Activated CD8-positive, alpha-beta T cell treated with anti-CD3 and anti-CD28 coated beads for 36 hours (primary cell): ENCODE data around the gene ABCD3. TPM values are rescaled to one million over a fixed set of nuclear protein-coding genes. Genes with fewer than 3 reads are reported as not detected.
"Not testable (repeated sequence)": the region's sequence is repeated elsewhere in the genome, so short reads cannot be mapped to it uniquely, and the experiment has no call there.

ENCODE experiments used
- ATAC-seq: fragments of 200-7000 bp; cut with Tn5 transposase; one replicate; pipeline ENCODE4 v1.10.0; 2021; ENCODE audit warnings: mild to moderate bottlenecking, moderate library complexity
- CTCF ChIA-PET: fragments of 350-600 bp; sonication (Branson Sonifier 250); formaldehyde crosslinking; loops from one replicate; lab custom pipeline; 2021; ENCODE audit warnings: antibody characterized with exemption; lab: Charles Lee
- POLR2A ChIA-PET: fragments of 350-600 bp; sonication (Branson Sonifier 250); formaldehyde crosslinking; loops from one replicate; lab custom pipeline; 2021; ENCODE audit warnings: antibody characterized with exemption; lab: Charles Lee
- DNase-seq: peaks from one replicate; pipeline ENCODE4 v3.0.0-alpha.2; 2020
- H3K27ac Mint-ChIP-seq: one replicate; pipeline ENCODE4 v1.8.0; 2021; ENCODE audit warnings: mild to moderate bottlenecking, mixed read lengths
- H3K27me3 Mint-ChIP-seq: one replicate; pipeline ENCODE4 v1.8.0; 2021; ENCODE audit warnings: mixed read lengths
- H3K36me3 Mint-ChIP-seq: one replicate; pipeline ENCODE4 v1.8.0; 2021; ENCODE audit warnings: low read depth, mixed read lengths
- H3K4me1 Mint-ChIP-seq: one replicate; pipeline ENCODE4 v1.8.0; 2021; ENCODE audit warnings: low read depth, mixed read lengths
- H3K4me3 Mint-ChIP-seq: one replicate; pipeline ENCODE4 v1.8.0; 2021; ENCODE audit warnings: mild to moderate bottlenecking, moderate library complexity, mixed read lengths
- H3K9me3 Mint-ChIP-seq: one replicate; pipeline ENCODE4 v1.8.0; 2021; ENCODE audit warnings: mixed read lengths
- intact Hi-C: fragments of 100-400 bp; cut with micrococcal nuclease; formaldehyde crosslinking; loops from one replicate; pipeline ENCODE4 v1.10.0; 2022
- total RNA-seq, 2 experiments: library from RNA; stranded (reverse); gene quantifications; one replicate each; pipeline ENCODE4 v1.2.3, GENCODE V29; 2021
- TF ChIP-seq, protein P1 (sequence below): fragments of 200-600 bp; IDR thresholded peaks from one replicate; pipeline ENCODE4 v1.8.0; 2022; ENCODE audit warnings: antibody characterized with exemption, mild to moderate bottlenecking

The ABCD3 gene
- 10 to 100 TPM; 31.3 to 31.9 TPM for total RNA-seq

DNA sequence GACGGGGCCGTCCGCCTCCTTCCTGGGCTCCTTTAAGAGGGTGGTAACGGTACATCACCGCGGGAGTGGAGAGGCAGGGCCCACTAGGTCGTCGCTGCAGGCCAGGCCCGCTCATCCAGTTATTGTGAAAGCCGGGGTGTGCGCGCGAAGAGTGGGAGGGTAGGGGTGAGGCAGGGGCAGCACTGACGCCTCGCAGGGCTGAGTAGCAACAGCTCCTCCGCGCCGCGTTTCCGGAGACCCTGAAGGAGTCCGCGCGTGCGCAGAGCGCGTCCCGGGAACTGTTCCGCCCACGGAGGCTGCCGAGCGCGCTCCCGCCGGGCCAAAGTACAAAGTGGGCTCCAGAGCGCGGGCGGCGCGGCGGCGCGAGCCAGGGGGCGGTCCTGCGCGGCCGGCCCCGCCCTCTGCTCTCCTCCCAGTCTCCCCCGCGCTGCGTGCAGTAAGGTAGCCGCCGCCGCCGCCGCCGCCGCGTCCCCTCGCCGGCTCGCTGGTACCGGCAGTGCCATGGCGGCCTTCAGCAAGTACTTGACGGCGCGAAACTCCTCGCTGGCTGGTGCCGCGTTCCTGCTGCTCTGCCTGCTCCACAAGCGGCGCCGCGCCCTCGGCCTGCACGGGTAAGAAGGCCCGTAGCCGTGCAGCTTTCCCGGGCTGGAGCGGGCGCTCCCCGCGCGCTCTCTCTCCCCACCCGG is at the start of gene ABCD3:
ABCD3 (plus strand) TSS at position 412 of the 686 bp plus-strand sequence; CDS start at position 502, 90 bp downstream.
- H3K4me3 Mint-ChIP-seq, result no peak within 1 kb of the TSS
- H3K4me1 Mint-ChIP-seq, result peaks cover 34% of the 10 kb centered on the region
- H3K9me3 Mint-ChIP-seq, result no peaks in the 10 kb centered on the region
- POLR2A ChIA-PET, result interaction anchor here (1.1 to 1.3 kb wide), 2 partner anchors 31 to 34 kb away, joined by 3 to 4 read pairs; no protein-coding TSS in a partner anchor
- H3K36me3 Mint-ChIP-seq, result no peaks in the 10 kb centered on the region
- no peaks in the 10 kb centered on the region for H3K27me3 Mint-ChIP-seq
- TF ChIP-seq, protein P1, sequence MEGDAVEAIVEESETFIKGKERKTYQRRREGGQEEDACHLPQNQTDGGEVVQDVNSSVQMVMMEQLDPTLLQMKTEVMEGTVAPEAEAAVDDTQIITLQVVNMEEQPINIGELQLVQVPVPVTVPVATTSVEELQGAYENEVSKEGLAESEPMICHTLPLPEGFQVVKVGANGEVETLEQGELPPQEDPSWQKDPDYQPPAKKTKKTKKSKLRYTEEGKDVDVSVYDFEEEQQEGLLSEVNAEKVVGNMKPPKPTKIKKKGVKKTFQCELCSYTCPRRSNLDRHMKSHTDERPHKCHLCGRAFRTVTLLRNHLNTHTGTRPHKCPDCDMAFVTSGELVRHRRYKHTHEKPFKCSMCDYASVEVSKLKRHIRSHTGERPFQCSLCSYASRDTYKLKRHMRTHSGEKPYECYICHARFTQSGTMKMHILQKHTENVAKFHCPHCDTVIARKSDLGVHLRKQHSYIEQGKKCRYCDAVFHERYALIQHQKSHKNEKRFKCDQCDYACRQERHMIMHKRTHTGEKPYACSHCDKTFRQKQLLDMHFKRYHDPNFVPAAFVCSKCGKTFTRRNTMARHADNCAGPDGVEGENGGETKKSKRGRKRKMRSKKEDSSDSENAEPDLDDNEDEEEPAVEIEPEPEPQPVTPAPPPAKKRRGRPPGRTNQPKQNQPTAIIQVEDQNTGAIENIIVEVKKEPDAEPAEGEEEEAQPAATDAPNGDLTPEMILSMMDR, result no peak
- peak; percentile 97 for DNase-seq
- H3K27ac Mint-ChIP-seq, result peak within 1 kb of the TSS; percentile 73
- intact Hi-C loops, result no loop called here
- ATAC-seq, result peak; percentile 94
- CTCF ChIA-PET, result interaction anchor here (1.2 kb wide), 1 partner anchor 64 kb away, joined by 4 read pairs; no protein-coding TSS in a partner anchor

DNA sequence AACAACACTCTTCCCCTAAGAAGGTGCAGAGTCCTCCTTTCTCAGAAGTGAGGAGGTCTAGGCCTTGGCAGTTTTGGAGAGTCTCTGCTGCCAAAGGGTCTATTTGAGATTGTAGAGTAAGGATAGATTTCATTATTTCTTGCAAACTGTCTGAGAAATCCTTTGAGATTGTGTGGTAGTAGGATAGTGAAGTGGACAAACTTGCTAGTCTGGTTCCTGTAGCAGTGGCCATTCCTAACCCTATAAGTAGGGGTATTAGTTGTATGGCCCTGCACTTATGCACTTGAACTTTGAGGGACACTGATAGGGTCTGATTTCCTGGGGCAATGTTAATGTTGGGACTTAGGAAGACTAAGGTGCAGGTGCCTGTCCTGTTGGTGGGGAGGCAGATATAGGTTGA is 45.4 kb upstream of the ABCD3 start:
- H3K9me3 Mint-ChIP-seq, CTCF ChIA-PET, H3K36me3 Mint-ChIP-seq, H3K4me1 Mint-ChIP-seq, H3K27me3 Mint-ChIP-seq, H3K27ac Mint-ChIP-seq, H3K4me3 Mint-ChIP-seq, ATAC-seq, POLR2A ChIA-PET, intact Hi-C loops, DNase-seq: not testable (repeated sequence)

DNA sequence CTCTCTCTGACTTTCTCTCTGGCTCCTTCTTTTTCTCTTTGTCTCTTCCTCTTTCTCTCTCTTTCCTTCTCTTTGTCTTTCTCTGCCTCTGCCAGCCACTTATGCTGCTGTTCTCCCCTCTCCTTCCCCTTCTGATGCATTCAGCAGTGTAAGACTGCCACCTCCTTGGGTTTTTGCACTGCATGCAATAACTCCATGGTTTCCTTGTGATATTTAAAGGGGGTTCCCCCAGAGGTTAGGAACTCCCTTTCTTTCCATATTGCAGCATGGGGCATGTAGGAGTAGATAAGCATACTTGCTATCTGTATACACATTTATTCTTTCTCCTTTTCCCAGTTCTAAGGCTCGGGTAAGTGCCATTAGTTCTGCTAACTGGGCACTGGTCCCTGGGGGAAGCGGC is 44.9 kb upstream of the ABCD3 start:
- CTCF ChIA-PET, H3K4me1 Mint-ChIP-seq, H3K9me3 Mint-ChIP-seq, H3K36me3 Mint-ChIP-seq, ATAC-seq, H3K27ac Mint-ChIP-seq, H3K27me3 Mint-ChIP-seq, DNase-seq, POLR2A ChIA-PET, H3K4me3 Mint-ChIP-seq, intact Hi-C loops: not testable (repeated sequence)

DNA sequence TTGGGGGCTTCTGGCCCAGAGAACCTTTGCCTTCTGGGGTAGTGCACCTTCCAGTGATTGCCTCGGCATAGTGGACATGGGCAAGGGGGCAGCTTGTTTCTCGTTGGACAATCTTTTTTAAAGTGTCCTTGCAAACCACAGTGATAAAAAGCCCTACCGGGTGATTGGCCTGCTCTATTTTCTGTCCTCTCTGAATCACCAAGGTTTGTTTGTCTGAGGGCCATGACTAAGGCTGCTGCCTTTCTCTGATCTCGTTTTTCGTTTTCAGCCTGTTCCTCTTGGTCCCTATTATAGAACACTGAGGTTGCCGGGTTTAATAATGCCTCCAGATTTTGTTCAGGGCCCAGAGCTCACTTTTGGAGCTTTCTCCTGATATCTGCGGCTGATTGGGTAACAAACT is 42.5 kb upstream of the ABCD3 start:
- ChIA-PET POLR2A (interaction anchor here (0.6 kb wide), 1 partner anchor 42 kb away, joined by 4 read pairs; no protein-coding TSS in a partner anchor), CTCF (interaction anchor here (0.9 to 1.8 kb wide), 3 partner anchors 9 to 466 kb away, joined by 3 to 4 read pairs (median 3); partner anchors contain the start of gene GCLM)
- DNase-seq, ATAC-seq, H3K9me3 Mint-ChIP-seq, H3K27me3 Mint-ChIP-seq, H3K4me3 Mint-ChIP-seq, intact Hi-C loops, H3K4me1 Mint-ChIP-seq, H3K36me3 Mint-ChIP-seq, H3K27ac Mint-ChIP-seq: not testable (repeated sequence)

DNA sequence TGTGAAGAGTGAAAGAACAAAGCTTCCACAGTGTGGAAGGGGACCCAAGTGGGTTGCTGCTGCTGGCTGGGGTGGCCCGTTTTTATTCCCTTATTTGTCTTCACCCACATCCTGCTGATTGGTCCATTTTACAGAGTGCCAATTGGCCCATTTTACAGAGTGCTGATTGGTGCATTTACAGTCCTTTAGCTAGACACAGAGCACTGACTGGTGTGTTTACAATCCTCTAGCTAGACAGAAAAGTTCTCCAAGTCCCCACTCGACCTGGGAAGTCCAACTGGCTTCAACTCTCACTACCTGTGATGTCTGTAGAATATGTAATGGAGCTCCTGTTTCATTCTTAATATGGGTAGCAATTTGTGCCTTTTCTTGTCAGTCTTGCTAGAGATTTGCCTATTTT is 39.7 kb upstream of the ABCD3 start:
- POLR2A ChIA-PET, intact Hi-C loops, CTCF ChIA-PET, H3K4me1 Mint-ChIP-seq, ATAC-seq, H3K27me3 Mint-ChIP-seq, H3K4me3 Mint-ChIP-seq, H3K27ac Mint-ChIP-seq, DNase-seq, H3K36me3 Mint-ChIP-seq, H3K9me3 Mint-ChIP-seq: not testable (repeated sequence)

DNA sequence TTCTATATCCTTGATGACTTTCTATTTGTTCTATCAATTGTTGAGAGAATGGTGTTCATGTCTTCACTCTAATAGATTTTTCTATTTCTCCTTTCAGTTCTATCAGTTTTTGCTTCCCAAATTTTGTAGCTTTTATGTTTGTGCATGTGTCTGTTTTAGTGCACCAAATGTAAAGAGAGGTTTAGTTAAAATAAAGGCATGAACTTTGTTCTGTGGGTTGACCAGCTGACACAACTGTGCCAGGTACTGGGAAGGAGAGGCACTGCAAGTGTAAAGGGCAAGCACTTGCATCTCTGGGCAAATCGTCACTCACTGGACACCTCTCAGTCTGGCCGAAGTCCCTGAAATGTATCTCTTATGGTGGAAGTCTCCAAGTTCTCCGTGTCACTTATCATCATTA is 38.6 kb upstream of the ABCD3 start:
- DNase-seq (no peak), ATAC-seq (no peak)
- Mint-ChIP-seq H3K4me1 (peaks cover 12% of the 10 kb centered on the region), H3K4me3 (no peak overlapping the region), H3K36me3 (no peaks in the 10 kb centered on the region), H3K9me3 (no peaks in the 10 kb centered on the region), H3K27ac (no peak overlapping the region), H3K27me3 (peaks cover 3% of the 10 kb centered on the region)
- intact Hi-C loops, result no loop called here
- ChIA-PET POLR2A (no interaction called here), CTCF (no interaction called here)
- TF ChIP-seq, protein P1, result no peak

DNA sequence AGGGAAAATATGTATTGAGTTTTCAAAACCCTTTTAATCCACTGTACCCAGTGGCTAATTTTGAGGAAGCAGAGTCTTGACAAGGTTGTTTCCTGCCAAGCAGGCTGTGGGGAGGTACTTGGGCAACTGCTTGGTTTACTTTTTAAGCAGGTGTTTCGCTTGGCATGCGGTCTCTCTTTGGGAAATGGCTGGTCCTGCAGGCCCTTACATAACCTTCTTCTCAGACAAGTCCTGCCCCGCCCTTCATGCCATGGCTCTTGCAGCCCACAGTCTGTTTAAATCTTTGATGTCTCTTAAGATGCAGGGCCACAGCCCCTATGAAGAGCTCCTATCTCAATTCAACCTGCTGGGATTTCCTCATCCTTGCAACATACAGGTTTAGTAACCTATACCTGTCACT is 36.0 kb upstream of the ABCD3 start:
- DNase-seq (no peak), ATAC-seq (no peak)
- intact Hi-C loops, result no loop called here
- TF ChIP-seq, protein P1, result no peak
- POLR2A ChIA-PET, result interaction anchor here (1.2 kb wide), 1 partner anchor 30 kb away, joined by 3 read pairs; no protein-coding TSS in a partner anchor
- H3K4me3 Mint-ChIP-seq, result no peak overlapping the region
- H3K9me3 Mint-ChIP-seq, result no peaks in the 10 kb centered on the region
- peaks cover 22% of the 10 kb centered on the region for H3K4me1 Mint-ChIP-seq
- H3K27ac Mint-ChIP-seq, result no peak overlapping the region
- no peaks in the 10 kb centered on the region for H3K36me3 Mint-ChIP-seq
- CTCF ChIA-PET, result no interaction called here
- peaks cover 3% of the 10 kb centered on the region for H3K27me3 Mint-ChIP-seq
